ENCODE data around the gene DECR2.
"Not testable (repeated sequence)": the region's sequence is repeated elsewhere in the genome, so short reads cannot be mapped to it uniquely, and the experiment has no call there.

The DECR2 gene

DNA sequence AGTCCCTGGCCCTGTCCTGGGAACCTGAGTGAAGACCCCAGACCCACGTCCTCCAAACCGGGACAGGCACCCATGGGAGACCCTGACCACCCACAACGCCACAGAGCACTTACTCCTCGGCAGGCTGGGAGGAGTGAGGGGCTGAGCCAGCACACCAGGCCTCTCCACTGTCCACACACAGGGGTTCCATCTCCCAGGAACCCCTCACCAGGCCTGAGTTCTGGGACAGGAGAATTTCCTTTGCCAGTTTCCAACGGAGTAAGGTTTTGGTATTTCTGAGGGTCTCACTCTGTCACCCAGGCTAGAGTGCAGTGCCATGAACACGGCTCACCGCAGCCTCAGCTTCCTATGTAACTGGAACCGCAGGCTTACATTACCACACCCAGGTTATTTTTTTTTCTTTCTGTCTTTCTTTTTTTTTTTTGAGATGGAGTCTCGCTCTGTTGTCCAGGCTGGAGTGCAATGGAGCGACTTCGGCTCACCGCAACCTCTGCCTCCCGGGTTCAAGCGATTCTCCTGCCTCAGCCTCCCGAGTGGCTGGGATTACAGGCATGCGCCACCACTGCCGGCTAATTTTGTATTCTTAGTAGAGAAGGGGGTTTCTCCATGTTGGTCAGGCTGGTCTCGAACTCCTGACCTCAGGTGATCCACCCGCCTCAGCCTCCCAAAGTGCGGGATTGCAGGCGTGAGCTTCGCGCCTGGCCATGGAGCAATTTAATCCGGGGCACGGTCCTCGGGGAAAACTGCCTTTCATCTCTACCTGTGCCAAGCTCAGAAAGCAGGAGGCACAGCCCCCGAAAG is 21.5 kb upstream of the DECR2 start:
- no peak for DNase-seq

DNA sequence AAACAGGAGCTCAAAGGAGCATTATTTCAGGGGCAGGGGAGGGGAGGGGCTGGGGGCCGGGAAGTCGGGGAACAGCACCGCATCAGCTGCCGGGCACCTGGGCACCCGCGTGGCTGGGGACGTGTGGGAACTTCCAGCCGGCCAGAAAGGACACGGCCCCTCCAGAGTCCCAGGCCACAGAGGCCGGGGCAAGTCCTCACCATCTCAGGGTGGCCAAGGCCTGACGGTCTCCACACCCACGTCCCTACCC is 21.0 kb upstream of the DECR2 start:
- peak; percentile 40 to 51 (median 42) for DNase-seq

DNA sequence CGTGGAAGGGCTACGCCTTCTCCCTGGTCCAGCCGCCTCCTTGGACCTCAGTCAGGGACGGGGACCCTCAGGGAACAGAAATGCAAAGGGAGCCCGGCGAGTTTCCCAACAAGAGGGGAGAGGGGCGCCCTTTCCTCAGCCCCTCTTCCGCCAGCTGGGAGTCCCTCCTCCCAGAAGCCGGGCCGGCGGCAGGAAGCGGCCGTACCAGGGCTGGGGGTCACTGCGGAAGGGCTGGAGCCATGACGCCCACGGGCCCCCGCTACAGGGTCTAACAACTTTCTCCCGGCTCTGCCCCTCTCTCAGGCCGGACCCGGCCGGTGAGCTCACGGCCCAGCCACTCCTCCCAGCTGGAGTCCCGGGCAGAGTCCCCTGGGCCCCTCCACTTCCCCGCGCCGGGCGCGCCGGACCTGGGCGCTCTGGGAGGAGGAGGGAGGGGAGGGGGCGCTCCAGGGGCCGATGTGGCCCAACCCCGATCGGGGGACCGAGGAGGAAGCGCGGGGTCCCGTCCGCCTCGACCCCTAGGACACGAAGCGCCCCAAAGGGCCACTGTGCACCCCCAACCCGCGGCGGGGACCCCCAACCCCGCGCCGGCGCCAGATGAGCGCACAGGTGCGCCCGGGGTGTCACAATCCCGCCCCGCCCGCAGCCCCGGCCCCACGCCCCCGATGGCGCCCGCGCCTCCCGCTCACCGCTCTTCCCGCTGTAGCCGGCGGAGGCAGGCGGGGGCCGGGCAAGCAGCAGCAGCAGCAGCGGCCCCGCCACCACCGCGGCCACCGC is 20.5 kb upstream of the DECR2 start:
- peak; percentile 24 to 52 (median 35) for DNase-seq

DNA sequence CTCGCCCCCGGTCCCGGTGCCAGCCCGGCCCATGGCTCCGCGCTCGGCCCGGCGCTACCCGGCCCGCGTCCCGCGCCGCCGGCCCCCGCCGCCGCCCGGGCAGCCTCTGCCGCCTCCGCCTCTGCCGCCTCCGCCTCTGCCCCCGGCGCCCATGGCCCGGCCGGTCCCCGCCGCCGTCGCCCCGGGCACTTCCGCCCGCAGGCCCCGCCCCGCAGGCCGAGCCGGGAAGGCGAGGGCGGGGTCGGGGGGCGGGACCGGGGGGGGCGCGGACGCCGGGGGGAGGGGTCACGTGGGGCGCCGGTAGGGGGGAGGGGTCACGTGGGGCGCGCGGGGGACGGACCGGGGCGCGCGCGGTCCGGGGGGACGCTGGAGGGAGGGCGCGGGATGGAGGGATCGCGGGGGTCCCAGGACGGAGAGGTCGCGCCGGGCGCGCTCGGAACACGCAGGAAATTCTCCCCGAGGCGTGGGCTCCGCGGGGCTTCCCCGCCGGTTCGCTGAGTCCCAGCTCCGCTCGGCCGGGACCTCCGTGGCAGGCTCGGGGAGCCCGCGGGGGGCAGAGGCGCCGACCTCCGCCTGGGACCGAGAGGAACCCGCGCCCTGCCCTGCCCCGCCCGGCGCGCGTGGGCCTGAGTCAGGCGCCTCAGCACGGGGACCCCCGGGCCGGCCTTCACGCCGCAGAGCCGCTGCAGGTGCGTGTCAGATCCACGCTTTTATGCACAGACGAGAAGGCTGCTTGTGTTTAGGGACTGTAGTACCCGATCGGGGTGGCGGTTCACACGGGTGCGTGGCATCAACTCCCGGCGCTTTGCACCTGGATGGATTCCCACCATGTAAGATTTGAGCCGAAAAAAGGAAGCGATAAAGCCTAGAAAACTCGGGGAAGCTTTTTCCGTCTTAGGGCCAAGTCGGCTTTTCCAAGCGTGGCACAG is 19.6 kb upstream of the DECR2 start, which contains the start of gene PGAP6:
Gene PGAP6 (minus strand): TSS at position 190 of the 929 bp plus-strand sequence. CDS start 157 bp downstream, at position 33.
- peak; percentile 82 to 96 (median 91) for DNase-seq

DNA sequence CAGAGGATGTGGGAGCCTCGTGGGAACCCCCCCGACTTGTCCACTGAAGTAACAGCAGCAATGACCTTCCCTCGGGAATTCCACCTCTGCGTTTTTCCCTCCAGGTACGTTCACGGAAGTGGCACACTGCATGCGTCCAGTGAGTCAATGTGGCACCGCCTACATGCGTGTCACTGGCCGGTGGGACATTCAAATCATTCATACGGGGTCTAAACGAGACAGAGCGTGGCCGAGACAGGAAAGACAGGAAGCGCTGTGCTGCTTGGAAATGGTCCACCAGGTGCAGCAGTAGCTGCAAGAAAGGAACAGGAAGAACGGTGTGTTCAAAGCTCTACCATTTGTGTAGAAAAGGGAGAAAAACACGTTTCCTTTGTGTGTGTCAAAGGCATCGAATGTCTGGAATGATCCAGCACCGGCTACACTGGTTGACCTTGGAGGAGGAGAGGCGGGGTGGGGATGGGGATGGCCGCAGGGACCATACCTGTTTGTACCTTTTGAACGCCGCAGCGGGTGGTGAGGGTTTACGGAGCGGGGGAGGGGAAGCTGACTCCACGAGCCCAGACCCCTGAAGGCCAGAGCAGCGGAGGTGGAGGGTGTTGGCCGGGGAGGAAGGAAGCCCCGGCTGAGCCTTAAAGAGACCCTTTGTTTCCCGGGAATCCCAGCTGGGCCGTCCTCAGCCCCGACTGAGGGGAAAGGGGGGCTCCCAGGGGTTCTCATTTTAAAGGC is 18.2 kb upstream of the DECR2 start:
- peak; percentile 41 to 63 (median 51) for DNase-seq

DNA sequence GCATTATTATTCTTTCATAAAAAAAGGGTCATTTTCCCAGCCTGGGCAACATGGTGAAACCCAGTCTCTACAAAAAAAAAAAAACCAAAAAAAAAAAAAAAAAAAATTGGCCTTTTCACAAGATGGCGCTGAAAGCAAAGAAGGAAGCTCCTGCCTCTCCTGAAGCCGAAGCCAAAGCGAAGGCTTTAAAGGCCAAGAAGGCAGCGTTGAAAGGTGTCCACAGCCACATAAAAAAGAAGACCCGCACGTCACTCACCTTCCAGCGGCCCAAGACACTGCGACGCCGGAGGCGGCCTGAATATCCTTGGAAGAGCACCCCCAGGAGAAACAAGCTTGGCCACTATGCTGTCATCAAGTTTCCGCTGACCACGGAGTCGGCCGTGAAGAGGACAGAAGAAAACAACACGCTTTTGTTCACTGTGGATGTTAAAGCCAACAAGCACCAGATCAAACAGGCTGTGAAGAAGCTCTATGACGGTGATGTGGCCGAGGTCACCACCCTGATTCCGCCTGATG is 15.0 kb upstream of the DECR2 start:
- peak in 1 of 3 donors; percentile 43 for DNase-seq

DNA sequence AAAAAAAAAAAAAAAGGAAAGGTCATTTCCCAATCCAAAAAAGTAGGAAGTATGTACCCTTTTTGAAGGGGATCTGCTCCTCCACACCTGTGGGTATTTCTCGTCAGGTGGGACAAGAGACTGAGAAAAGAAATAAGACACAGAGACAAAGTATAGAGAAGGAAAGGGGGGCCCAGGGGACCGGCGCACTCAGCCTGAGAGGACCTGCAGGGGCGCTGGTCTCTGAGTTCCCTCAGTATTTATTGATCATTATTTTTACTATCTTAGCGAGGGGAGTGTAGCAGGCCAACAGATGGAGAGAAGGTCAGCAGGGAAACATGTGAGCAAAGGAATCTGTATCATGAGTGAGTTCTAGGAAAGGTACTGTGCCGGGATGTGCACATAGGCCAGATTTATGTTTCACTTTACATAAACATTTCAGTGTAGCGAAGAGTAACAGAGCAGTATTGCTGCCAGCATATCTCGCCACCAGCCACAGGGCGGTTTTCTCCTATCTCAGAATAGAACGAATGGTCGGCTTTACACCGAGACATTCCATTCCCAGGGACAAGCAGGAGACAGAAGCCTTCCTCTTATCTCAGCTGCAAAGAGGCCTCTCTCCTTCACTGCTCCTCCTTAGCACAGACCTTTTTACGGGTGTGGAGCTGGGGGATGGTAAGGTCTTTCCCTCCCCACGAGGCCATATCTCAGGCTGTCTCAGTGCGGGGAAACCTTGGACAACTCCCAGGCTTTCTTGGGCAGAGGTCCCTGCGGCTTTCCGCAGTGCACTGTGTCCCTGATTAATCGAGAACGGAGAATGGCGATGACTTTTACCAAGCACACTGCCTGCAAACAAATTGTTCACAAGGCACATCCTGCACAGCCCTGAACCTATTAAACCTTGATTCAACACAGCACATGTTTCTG is 13.7 kb upstream of the DECR2 start:
- DNase-seq = not testable (repeated sequence)

DNA sequence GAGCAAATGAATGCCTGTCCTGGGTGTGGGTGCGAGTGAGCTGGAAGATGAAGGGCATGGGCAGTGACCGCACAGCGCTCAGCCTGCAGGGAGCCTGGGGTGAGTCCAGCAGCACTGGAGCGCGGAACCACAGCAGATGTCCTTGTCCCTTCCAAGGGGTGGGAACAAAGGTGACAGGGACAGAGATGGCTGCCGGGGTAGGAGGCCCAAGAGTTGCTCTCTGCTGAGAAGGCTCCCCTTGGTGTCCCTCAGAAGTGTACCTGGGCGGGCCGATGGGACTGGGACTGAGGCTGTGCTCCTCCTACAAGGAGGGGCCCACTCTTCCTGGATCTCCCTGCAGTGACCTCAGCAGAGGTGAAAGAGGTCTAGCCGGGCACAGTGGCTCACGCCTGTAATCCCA is 12.3 kb upstream of the DECR2 start:
- no peak for DNase-seq

DNA sequence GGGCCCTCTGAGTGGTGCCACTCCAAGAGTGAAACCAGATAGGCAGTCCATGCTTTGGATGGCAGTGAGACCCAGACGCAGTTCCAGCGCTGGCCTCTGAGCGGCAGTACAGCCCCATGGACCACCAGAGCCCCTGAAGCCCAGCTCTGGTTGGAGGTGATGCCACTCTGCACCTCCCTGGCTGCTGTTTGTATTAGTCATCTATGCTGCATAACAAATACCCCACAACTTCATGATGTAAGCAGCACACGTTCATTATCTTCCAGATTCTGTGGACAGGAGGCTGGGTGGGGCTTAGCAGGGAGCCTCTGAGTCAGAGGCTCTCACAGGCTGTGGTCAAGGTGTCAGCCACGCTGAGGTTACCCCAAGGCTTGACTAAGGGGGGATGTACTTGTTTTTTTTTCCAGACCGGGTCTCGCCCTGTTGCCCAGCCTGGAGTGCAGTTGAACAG is 9.8 kb upstream of the DECR2 start:
- DNase-seq = peak; percentile 66 to 75 (median 68)

DNA sequence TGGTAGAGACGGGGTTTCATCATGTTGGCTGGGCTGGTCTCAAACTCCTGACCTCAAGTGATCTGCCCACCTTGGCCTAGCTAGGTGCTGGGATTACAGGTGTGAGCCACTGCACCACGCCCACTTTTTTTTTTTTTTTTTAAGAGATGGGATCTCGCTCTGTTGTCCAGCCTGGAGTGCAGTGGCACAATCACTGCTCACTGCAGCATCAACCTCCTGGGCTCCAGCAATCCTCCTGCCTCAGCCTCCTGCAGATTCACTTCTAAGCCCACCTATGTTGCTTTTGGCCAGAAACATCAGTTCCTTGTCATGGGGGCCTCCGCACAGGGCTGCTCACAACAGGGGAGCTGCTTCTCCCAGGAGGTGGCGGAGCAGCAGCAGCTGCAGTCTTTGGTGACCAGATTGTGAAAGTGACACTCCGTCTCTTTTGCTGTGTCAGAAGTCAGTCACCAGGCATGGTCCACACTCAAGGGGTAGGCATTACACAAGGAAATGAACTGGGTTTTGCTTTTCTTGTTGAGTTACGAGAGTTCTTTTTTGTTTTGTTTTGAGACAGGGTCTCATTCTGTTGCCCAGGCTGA is 9.1 kb upstream of the DECR2 start:
- DNase-seq = peak; percentile 46 to 76 (median 68)

DNA sequence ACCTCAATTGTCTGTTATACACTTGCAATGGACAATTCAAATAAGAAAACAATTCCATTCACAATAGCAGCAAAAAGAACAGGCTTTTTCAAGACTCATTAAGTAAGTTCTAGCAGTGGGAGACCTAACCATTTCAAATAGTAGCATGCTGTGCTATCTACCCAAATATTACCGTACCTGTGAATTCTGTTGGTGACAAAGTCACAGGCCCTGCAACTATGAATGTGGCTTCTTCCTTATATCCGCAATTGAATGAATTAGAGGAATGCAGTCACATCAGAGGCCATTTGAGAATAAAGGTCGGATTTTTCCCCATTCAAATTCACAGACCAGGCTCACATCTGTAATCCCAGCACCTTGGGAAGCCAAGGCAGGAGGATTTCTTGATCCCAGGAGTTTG is 5.5 kb upstream of the DECR2 start:
- no peak for DNase-seq

DNA sequence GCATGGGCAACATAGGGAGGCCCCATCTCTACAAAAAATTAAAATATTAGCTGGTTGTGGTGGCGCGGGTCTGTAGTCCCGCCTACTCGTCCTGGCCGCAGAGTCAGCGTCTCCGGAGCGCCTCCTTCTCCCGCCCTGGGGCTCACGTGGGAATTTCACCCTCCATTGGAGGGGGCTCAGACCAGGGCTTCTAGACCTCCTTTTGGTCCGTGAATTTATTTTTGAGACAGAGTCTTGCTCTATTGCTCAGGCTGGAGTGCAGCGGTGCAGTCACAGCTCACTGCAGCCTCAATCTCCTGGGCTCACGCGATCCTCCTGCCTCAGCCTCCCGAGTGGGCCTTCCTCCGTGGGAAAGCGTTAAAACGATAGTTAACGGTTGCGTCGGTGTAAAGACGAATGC is 5.1 kb upstream of the DECR2 start:
- peak; percentile 47 to 74 (median 60) for DNase-seq

DNA sequence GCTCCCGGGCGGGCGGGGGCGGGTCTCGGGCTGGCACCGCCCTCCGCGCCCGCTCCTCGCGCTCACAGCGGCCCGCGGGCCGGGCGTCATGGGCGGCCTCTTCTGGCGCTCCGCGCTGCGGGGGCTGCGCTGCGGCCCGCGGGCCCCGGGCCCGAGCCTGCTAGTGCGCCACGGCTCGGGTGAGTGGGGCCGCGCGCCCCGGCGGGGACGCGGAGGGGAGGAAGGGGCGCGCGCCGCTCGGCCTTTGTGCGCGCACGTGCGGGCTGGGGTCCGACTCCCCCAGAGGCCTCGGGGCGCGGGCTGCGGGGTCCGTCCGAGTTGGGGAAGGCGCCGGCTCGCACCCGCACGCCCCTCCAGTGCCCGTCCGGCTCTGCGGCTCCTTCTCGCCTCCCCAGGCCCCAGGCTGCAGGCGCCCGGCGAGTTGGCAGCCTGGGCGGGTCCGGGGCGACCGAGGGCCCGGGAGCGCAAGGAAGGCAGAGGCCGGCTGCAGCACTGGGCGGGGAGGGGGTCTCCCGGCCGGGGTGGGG is 4.5 kb upstream of the DECR2 start, which contains the start of gene NME4:
Gene NME4 (plus strand): TSS at position 65 of the 527 bp plus-strand sequence. CDS start 24 bp downstream, at position 89.
- peak; percentile 40 to 69 (median 53) for DNase-seq

DNA sequence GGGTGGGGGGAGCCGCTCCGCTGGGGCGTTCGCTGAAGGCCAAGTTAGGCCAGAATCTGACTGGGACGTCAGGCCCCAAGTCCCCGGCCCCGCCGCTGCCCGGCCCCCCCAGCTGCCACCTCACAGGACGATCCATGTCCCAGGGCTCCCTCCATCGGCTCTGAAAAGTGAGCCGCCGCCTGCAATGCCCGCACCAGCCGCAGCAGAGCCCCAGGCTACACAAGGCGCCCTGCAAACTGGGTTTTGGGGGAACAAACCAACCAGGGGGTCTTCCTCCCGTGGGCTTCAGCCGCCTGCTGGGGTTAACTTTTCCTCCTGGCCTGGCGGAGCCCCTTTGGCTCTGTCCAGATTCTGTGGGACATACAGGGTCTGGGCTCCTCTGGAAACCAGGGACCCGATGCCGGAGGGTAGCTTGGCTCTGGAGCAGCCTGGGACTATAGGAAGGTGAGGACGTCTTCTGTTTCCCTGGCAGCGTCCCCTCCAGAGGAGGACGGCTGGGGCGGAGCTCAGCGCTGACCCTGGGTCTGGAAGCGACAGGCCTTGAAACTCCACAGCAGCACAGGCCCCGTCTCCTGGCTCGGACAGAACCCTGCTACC is 3.9 kb upstream of the DECR2 start:
- DNase-seq = peak; percentile 59 to 79 (median 66)

DNA sequence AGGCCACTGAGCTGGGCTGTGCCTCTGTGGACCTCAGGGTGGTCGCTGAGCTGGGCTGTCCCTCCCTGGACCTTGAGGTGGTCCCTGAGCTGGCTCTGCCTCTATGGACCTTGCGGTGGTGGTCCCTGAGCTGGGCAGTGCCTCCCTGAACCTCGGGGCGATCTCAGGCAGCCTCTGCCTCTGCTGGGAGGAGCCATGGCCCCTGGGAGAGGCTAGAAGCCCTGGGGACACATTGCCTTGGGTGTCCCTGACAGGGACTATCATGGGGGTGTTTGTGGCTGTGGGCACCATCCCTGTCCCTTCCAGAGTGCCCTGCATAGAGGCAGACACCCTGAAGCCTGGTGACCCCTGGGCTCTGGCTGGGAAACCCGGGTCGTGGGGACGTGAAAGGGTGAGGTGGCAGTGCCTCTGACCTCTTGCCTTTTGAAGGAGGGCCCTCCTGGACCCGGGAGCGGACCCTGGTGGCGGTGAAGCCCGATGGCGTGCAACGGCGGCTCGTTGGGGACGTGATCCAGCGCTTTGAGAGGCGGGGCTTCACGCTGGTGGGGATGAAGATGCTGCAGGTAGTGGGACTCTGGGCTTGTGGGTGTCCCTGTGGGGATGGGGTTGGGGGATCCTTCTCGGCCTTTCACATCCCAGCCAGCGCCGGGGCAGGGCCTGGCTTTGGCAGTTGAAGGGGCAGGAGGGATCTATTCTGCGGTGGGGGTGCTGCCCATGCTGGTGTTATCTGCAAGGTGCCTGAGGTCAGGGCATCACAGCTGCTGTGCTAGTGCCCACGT is 2.9 kb upstream of the DECR2 start:
- no peak for DNase-seq

DNA sequence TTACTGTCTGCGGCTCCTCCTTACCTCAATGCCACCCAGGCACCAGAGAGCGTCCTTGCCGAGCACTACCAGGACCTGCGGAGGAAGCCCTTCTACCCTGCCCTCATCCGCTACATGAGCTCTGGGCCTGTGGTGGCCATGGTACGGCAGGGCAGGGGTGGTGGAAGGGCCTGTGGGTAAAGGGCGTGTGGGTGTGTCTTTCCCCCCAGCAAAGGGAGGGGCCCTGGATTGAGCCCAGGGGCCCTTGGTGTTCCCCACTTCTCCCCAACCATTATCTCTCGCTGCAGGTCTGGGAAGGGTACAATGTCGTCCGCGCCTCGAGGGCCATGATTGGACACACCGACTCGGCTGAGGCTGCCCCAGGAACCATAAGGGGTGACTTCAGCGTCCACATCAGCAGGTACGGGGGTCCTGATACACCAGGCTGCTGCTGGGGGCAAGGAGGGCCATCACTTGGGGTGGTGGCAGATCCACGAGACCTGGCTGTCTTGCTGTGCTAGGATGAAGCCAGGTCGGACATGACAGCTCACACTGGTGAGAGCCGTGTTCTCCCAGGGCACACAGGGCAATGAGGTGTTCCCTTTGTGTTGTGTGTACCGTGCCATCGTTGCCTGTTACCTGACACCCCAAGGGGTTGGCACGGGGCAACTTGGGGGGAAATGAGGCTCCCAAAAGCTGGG is 2.2 kb upstream of the DECR2 start:
- DNase-seq = no peak

DNA sequence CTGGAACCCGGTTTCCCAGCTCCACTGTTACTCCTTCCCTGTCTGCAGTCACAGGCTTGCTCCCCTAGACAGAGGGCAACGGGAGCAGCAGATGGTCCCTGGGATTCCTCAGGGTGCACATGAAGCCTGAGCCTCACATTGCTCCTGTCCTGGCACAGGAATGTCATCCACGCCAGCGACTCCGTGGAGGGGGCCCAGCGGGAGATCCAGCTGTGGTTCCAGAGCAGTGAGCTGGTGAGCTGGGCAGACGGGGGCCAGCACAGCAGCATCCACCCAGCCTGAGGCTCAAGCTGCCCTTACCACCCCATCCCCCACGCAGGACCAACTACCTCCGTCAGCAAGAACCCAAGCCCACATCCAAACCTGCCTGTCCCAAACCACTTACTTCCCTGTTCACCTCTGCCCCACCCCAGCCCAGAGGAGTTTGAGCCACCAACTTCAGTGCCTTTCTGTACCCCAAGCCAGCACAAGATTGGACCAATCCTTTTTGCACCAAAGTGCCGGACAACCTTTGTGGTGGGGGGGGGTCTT is 1.6 kb upstream of the DECR2 start:
- DNase-seq = no peak

DNA sequence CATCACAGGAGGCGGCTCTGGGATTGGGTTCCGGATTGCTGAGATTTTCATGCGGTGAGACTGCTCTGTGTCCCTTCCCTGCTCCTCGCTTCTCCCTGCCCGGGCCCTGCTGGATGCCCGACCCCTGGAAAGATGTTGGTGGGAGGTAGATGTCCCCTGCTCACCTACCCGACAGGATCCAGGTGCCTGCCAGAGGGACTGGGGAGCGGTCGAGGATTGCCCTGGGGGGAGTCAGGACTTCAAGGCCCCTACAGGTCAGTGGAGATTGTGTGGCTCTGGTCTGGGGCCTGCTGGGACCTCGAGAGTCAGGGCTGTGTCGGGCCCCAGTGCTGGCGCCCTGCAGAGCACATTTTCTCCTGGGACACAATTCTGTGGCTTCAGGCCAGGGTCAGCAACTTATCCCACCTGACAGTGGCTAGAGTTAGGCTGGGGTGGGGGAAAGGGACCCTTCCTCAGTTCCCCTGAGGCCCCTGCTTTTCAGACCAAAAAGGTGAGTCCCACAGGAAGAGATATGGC is 3.3 kb downstream of the DECR2 start:
- no peak for DNase-seq

Measured in suppressor macrophage treated with lipopolysaccharide for 1 hour (primary cell).